GM18502 (cell line): ENCODE measurements around the gene KLHL2.
"Not testable (repeated sequence)": the region's sequence is repeated elsewhere in the genome, so short reads cannot be mapped to it uniquely, and the experiment has no call there.

Source experiments
- ATAC-seq: cut with Tn5 transposase; IDR thresholded peaks from one replicate; pipeline ENCODE4 v1.9.1; 2021; ENCODE audit warnings: mild to moderate bottlenecking; ENCODE audit not compliant: unreplicated experiment, poor library complexity

KLHL2 gene

DNA sequence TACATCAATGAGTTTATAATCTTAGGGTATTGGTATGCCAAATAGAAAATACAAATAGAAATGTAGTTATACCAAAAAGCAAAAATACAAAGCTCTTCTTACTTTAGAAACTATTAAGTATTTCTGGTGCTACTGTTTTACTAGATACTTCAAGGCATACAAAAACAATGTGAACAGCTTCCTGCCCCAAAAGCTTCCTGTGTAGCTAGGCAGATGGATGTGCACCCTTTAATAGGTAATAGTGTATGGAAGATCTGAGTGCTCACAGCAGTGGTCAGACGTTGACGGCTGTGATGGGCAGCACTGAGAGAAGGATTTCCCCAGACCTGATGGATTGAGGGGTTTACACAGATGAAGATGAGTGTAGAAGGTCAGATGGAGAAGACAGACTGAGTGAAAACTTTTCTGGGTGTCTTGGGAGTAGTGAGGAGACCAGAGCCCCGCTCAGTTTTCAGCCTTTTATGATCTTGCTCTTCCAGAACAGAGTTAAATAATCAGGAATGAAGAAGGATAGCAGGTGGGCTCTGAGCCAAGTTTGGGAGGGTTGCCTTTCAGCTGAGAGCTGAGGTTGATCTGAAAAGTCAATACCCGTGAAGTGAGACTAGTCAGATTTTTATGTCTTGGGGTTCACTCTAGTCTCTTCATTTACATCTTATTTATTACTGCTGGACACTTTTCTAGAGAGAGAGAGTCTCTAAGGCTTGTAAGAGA, 22.3 kb downstream of the KLHL2 start:
- not testable (repeated sequence) for ATAC-seq

DNA sequence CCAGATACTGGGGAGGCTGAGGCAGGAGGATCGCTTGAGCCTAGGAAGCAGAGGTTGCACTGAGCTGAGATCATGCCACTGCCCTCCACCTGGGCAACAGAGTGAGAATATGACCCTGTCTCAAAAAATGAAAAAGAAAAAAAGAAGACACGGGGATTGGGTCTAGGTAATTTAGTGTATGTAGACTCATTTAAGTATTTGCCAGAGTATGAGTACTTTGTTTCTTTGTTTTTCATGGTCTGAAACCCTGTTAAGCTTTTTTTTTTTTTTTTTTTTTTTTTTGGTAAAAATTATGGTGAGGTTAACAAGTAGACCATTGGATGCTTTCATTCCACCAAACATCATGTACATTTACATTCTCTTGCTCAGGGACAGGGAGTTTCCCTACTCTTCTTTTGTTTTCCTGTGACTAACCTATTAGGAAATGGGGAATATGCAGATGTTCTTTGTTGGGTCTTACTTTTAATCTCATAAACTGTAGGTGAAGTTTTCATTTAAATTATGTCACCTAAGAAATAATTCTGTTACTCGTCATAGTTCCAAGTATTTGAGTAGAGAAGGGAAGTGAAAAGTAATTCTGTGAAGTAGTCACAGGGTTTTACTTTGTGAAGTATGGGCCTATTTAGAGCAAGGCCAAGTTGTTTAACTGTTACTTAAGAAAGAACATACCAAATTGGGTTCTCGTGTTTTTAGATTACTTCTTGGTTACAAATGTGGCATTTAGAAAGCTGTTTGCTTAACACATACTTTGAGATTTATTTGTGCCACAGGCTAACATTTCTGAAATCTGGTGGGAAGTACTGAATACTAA, 25.5 kb downstream of the KLHL2 start:
- peak; percentile 56 for ATAC-seq

DNA sequence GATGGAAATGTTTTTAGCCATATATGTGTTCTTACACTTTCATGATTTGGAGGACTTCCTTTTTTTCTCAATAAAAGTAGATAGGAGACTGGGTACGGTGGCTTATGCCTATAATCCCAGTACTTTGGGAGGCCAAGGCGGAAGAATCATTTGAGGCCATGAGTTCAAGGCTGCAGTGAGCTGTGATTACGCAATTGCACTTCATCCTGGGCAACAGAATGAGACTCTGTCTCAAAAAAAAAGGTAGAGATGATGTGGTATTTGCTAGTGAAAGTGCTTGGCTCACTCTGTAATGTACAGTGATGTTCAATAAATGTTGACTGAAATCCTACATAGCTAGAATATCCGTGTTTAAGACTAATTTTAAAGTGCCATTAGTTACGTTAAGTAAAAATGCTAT, 27.4 kb downstream of the KLHL2 start:
- ATAC-seq = no peak

DNA sequence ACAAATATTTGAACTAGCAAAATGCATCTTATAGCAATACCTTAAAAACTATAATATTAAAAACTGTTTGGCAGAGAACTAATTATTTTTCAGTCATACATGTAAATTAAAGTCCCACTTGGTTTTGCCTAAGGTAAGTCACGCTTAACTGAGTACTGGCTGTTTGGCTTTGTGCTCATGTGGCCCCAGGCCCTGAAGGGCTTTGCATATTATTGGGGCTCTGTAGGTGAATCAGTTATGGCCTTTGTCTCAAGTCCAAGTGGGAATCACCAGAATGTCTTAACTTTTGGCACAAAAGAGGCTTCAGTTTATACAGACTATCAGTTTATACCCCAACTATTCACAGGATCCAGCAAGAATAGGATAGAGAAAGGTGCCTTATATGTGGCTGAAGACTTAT, 29.5 kb downstream of the KLHL2 start:
- not testable (repeated sequence) for ATAC-seq

DNA sequence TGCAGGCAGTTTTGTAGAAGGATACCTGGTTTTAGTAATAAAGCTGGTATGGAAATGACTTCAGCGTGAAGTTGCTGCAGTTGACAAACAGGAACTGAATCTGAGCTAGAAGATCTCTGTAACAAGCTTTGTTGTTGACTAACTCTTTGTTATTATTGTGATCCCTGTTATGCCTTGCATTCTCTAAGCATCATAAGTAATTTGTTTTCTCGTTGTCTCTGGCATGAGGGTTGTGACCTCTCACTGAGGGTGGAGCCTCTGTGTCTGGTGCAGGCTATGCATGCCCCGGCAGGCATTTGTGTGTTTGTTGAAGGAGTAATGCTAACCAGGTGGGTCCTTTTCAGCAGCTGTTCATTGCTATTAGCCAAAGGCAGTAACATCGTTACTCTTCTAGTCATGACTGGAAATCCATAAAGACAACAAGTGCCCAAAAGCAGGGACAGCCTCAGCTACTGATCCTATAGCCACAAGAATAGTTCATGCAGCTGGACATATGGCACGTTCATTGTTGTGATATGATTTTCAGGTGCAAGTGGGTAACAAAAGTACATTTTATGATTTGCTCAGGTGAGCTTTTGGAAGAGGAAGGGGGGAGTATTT, 30.8 kb downstream of the KLHL2 start:
- ATAC-seq = peak; percentile 72

DNA sequence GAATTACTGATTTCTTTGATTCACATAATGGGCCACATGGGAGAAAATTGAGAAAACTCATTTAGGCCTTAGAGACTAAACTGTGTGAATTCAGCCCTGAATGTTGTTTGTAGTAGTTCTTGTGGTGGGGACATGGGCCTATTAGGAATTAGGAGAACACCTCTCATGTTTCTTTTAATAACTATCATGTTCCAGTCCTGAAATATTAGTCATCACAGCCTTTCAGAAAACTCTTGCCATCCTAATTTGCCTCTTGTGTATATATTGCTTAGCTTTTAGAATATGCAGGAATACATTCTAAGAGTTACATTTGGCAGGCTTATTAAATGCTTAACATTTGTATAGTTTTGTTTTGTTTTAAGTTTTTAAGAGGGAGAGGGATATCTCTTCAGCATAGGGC, 33.4 kb downstream of the KLHL2 start:
- not testable (repeated sequence) for ATAC-seq

DNA sequence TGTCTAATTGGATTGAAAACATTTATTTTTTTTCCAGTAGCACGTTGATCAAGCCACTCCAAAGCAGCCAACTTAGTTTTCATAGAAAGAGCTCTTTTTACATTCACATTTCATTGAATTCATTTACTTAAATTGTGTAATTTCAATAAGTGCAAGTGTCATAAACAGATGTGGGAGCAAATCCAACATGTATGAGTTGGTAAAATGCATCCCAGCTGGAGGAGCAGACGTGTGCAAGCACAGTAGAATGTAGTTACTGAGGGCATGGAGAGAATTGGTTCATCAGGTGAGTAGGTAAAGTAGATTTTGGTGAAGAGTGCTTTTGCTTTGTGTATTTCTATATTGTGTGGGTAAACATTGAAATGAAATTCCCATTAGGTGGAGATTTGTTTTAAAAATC, 36.8 kb downstream of the KLHL2 start:
- not testable (repeated sequence) for ATAC-seq

DNA sequence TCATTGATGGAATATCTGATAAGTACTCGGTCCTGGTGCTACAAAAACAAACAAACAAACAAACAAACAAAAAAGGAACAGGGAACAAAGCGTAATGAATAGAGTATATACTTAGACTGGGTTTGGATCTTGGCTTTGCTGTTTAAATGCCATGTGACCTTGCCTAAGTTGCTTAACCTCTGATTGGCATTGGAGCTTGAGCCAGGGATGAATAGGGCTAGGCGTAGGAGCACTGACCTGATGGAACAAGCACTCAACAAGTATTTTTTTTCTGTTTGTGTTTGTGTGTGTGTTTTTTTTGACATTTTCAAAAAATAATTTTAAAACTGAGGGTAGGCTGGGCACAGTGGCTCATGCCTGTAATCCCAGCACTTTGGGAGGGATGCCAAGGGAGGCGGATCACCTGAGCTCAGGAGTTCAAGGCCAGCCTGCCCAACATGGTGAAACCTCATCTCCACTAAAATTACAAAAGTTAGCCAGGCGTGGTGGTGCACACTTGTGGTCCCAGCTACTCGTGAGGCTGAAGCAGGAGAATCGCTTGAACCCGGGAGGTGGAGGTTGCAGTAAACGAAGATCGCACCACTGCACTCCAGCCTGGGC, 37.3 kb downstream of the KLHL2 start:
- not testable (repeated sequence) for ATAC-seq

DNA sequence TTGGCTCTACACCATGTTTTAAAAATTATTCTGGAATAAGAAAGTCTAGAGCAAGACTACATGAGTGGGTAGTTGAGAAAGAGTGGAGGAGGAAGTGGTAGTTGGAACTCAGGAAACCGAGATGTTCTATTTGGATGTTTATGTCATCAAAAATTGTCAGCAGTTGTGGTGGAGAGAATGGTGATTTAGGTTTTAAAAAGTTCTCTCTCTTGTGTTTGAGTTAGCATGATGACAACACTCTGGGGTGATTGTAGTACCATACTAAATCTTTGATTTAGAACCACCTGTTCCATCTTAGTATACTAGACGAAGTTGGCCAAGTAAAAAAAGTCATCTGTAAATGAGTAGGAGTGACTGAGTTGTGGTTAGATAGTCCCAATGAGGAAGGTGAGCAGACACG, 40.7 kb downstream of the KLHL2 start:
- ATAC-seq = no peak

DNA sequence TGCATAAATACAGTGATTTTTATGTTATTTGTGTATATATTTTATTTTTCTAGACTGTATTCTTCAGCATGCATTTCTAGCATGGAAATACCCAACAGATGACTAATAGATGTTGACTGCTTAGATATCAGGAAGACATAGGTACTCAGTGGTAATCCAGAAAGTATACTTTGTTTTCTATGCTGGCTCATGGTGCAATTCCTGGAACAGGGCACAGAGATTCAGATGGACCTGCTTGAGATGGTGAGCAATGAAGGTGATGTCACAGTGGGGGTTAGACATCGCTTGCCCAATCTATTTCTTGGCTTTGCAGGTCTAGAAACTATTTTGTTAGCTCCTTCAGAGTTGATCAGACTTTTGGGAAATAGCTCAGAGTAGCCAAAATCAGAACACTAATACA, 41.5 kb downstream of the KLHL2 start:
- not testable (repeated sequence) for ATAC-seq

DNA sequence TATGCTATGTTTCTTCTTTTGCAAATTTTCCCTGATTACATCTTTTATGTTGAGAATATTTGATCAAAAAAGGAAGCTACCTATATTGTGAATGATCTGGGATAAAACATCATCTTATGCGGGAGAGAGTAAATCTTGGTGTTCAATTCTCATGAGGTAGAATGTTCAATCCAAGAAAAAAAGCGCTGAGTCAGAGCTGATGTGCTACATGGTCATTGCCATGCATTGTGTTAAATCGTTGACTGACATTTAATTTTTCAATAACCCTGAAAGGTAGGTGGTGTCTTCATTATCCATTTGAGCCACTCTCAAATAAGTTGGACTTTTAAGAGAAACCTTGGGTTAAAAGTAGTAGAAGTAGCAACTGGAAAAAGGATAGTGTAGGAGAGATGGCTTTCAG, 47.4 kb downstream of the KLHL2 start:
- not testable (repeated sequence) for ATAC-seq

DNA sequence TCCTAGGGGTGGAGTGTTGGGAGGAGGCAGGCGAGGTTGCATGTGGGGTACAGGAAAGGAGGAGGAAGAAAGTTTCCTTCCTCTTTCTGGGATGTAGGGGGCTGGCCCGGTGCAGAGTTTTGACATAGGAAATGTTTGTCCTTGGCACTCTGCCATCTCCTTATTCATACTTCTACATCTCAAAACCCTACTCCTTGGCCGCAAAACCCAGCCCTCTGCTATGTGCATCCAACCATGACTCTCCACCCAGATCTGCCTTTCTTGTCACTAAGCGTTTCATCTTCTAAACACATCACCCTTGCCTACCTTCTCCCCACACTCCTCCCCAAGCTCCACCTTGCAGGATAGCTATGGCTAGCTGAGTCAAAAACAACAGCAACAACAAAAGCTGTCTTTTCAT, 48.1 kb downstream of the KLHL2 start:
- ATAC-seq = peak; percentile 98

DNA sequence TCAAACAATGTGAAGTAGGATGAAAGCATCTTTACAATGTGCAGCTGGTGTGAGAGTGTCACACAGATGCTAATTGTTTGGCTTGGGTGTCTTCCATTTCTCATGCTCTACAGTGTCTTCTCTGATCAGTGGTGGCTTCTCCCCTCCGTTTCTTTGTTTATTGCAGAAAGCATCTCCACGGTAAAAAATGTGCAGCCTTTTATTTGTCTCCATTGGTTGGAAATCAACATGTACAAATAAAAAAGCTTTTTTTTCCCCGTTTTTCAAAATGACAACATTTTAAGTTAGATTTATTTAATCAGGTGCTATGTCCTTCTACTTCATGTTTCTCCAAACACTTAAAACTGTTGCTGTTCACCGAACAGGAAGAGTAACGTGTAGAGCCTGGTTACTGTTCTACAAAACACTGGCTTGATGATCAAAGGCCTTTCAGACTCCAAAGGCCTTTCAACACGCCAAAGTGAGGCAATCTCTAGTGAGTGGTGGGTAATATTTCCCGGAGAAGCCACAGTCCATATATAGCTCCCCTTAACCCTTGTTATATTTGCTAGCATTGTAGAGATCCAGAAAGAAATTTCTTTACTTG, 48.8 kb downstream of the KLHL2 start:
- not testable (repeated sequence) for ATAC-seq

DNA sequence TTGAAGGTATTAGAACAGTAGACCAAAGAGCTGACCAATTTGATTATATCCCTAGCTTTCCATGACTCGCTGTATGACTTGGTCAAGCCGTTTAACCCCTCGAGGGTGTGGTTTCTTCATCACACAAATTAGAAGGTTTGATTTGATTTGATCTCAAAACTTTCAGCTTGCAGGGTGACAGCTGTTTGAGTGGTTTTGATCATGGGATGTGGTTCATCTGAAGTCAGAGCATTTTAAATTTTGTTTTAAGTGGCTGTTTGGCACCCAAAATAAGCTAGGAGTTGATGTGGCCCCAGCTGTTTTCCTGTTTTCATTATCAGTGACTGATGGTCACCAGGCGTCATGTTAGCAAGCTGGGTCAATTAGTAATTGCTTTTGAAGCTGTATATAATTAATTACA, 52.4 kb downstream of the KLHL2 start:
- ATAC-seq = not testable (repeated sequence)

DNA sequence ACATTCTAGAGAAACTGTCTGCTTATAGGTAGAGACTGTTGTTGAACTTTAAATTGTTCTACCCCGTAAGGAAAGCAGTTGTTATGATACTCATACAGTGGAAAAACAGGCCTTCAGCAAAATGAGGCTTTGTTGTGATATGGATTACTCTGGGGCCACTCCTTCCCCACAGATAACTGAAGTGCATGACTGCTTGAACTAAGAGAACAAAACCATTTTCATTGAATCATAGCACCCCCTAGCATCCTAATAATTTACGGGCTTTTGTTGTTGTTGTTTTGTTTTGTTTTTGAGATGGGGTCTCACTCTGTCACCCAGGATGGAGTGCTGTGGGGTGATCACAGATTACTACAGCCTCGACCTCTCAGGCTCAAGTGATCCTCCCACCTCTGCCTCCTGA, 54.9 kb downstream of the KLHL2 start:
- not testable (repeated sequence) for ATAC-seq

DNA sequence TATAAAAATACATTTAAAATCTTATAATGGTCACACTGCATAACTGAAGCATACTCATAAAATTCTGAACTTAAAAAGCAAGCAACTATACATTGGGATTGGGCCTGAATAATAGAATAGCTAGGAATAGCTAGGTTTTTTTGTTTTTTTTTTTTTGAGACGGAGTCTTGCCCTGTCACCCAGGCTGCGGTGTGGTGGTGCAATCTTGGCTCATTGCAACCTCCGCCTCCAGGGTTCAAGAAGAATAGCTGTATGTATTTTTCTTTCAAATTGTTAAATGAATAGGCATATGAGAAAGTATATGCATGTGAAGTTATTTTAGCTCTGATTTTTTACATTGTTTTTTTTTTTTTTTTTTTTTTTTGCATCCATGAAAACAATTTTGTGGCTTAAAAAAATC, 56.1 kb downstream of the KLHL2 start:
- ATAC-seq = not testable (repeated sequence)

DNA sequence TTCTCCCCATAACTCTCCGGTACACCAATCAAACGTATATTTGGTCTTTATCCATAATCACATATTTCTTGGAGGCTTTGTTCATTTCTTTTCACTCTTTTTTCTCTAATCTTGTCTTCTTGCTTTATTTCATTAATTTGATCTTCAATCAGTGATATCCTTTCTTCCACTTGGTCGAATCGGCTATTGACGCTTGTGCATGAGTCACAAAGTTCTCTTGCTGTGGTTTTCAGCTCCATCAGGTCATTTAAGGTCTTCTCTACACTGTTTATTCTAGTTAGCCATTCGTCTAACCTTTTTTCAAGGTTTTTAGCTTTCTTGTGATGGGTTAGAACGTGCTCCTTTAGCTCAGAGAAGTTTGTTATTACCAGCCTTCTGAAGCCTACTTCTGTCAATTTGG, 62.6 kb downstream of the KLHL2 start:
- not testable (repeated sequence) for ATAC-seq

DNA sequence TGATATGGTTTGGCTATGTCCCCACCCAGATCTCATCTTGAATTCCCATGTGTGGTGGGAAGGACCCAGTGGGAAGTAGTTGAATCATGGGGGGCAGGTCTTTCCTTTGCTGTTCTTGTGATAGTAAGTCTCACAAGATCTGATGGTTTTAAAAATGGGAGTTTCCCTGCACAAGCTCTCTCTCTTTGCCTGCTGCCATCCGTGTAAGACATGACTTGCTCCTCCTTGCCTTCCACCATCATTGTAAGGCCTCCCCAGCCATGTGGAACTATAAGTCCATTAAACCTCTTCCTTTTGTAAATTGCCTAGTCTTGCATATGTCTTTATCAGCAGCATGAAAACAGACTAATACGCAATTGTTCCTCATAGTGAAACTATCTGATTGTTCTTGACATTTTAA, 66.1 kb downstream of the KLHL2 start:
- not testable (repeated sequence) for ATAC-seq

DNA sequence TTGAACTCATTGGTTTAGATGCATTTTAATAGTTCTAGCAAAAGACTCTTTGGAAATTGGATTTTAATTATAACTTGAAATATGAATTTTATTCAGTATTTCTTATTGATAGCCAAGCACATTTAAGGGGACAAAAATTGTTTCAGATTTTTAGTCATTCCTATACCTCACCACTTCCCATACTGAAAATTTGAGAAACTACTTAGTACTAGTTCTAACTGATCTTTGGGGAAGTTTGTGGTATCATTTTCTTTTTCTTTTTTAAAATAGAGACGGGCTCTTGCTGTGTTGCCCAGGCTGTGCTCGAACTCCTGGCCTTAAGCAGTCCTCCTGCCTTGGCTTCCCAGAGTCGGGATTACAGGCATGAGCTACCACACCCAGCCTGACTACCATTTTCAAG, 68.0 kb downstream of the KLHL2 start:
- ATAC-seq = peak; percentile 86

DNA sequence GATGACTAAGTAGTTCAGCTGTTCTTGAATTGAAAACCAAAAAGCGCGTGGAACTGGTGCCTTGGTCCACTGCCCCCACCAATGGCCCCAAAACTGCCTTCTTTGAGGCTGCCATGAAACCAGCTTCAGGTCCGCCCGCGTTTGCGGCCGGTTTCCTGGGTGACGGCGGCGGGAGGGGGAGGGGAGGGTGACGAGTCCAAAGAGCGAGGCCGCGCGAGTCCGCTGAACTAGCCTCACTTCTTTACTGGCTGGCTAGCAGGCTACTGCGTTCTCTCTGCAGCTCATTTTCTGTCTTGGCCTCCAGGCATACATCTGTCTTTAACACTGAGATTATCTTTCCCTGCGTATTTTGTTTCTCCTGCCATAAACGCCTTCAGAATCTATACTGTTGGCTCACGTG, 72.2 kb downstream of the KLHL2 start:
- ATAC-seq = not testable (repeated sequence)
